Natural killer cell (primary cell): ENCODE measurements around the gene TLL1. TPM values are rescaled to one million over a fixed set of nuclear protein-coding genes. Genes with fewer than 3 reads are reported as not detected.

Experiments used
- ATAC-seq, 3 donors: fragments of 150-1000 bp in 2 of 3; fragments of 200-7000 bp in 1 of 3; cut with Tn5 transposase; 1 replicate in 1 of 3; 2 replicates in 2 of 3; pipeline ENCODE4 v1.10.0; 2021; ENCODE audit warnings: mild to moderate bottlenecking in 2 of 3, moderate library complexity in 2 of 3
- DNase-seq, 2 donors: peaks; one replicate each; pipeline versions ENCODE4 v3.0.0 to v3.0.0-alpha.2; 2013 to 2021; ENCODE audit warnings: mixed read lengths in 1 of 2
- H3K27ac ChIP-seq: one replicate; pipeline ENCODE4 v1.5.1; 2013; ENCODE audit warnings: mild to moderate bottlenecking, low read length
- H3K27me3 ChIP-seq: one replicate; pipeline ENCODE4 v1.6.1; 2013; ENCODE audit warnings: low read length; ENCODE audit not compliant: control insufficient read depth, insufficient read depth
- H3K36me3 ChIP-seq: one replicate; pipeline ENCODE4 v1.6.1; 2013; ENCODE audit warnings: low read length; ENCODE audit not compliant: control insufficient read depth, insufficient read depth
- H3K4me1 ChIP-seq: one replicate; pipeline ENCODE4 v1.6.1; 2013; ENCODE audit warnings: low read length; ENCODE audit not compliant: control insufficient read depth, insufficient read depth
- H3K4me3 ChIP-seq: one replicate; pipeline ENCODE4 v1.5.1; 2013; ENCODE audit warnings: low read length
- H3K9me3 ChIP-seq: one replicate; pipeline ENCODE4 v1.6.1; 2013; ENCODE audit warnings: low read length; ENCODE audit not compliant: control insufficient read depth, insufficient read depth
- H3K27ac Mint-ChIP-seq, 2 donors: one replicate each; pipeline ENCODE4 v1.8.0; 2022; ENCODE audit warnings: mild to moderate bottlenecking in 2 of 2, mixed read lengths in 2 of 2, moderate library complexity in 1 of 2
- H3K27me3 Mint-ChIP-seq, 2 donors: one replicate each; pipeline ENCODE4 v1.8.0; 2022; ENCODE audit warnings: low read depth in 2 of 2, mixed read lengths in 2 of 2
- H3K36me3 Mint-ChIP-seq: one replicate; pipeline ENCODE4 v1.8.0; 2022; ENCODE audit warnings: mixed read lengths
- H3K4me1 Mint-ChIP-seq, 2 donors: one replicate each; pipeline ENCODE4 v1.8.0; 2022; ENCODE audit warnings: mixed read lengths in 2 of 2
- H3K4me3 Mint-ChIP-seq: one replicate; pipeline ENCODE4 v1.8.0; 2022; ENCODE audit warnings: mild to moderate bottlenecking, moderate library complexity, mixed read lengths
- H3K9me3 Mint-ChIP-seq, 2 donors: one replicate each; pipeline ENCODE4 v1.8.0; 2022; ENCODE audit warnings: mixed read lengths in 2 of 2
- WGBS: methylation state at CpG from one replicate; pipeline ENCODE4 v1.1.7; 2013; ENCODE audit warnings: missing lambda C conversion rate; ENCODE audit not compliant: insufficient coverage; 5-methylcytosine and 5-hydroxymethylcytosine counted together
- intact Hi-C: fragments of 100-400 bp; cut with micrococcal nuclease; formaldehyde crosslinking; loops from one replicate; pipeline ENCODE4 v1.14.2; 2022
- total RNA-seq, 4 donors: library from RNA; stranded (reverse); fragments of 120-200 nt in 1 of 4; gene quantifications; one replicate each; pipeline versions ENCODE4 v1.2.3 to v1.2.4, GENCODE V29; 2013 to 2022
- TF ChIP-seq, protein P1 (sequence below): fragments of 200-600 bp; IDR thresholded peaks from one replicate; pipeline ENCODE4 v1.8.0; 2022; ENCODE audit warnings: antibody characterized with exemption

The TLL1 gene
- total RNA-seq, 3 donors from 2014 or later (not counting 1 experiment from before 2014, with no cell fraction given), result not detected

DNA sequence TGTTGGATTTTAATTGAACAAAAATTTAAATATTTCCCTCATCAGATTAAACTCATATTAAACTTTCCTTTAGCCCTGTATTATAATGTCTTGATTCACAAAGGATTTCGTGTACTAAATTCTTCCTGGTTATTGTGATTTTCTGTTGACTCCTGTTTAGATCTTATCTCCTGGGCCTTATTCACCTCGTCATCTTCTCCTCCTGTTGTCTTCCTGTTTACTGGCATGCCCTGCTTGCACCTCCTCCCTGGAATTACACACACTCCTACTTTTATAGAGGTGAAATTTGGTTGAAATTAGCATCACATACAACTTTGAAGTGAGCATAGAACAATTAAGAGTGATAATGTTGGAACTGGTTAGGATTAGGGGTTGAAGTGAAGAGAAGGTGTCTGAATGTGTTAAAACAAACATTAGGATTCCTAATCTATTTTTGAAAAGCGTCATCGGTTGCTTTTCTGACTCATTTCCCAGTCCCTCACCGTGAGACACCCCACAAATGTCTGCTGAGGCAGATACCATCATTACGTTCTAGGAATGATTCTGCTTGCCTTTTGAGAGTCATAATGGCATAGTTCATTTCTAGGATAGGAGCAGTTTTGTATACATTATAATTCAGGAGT, 32.5 kb downstream of the TLL1 start:
- Mint-ChIP-seq H3K4me3 (no peak overlapping the region), H3K36me3 (no peaks in the 10 kb centered on the region), H3K27ac (no peak overlapping the region), H3K27me3 (no peaks in the 10 kb centered on the region), H3K4me1 (no peaks in the 10 kb centered on the region), H3K9me3 (peaks cover 10 to 11% of the 10 kb centered on the region in 2 donors)
- no peak overlapping the region for H3K4me3 ChIP-seq
- DNase-seq (no peak), ATAC-seq (no peak)
- no peak overlapping the region for H3K27ac ChIP-seq
- no peaks in the 10 kb centered on the region for H3K27me3 ChIP-seq
- TF ChIP-seq, protein P1, sequence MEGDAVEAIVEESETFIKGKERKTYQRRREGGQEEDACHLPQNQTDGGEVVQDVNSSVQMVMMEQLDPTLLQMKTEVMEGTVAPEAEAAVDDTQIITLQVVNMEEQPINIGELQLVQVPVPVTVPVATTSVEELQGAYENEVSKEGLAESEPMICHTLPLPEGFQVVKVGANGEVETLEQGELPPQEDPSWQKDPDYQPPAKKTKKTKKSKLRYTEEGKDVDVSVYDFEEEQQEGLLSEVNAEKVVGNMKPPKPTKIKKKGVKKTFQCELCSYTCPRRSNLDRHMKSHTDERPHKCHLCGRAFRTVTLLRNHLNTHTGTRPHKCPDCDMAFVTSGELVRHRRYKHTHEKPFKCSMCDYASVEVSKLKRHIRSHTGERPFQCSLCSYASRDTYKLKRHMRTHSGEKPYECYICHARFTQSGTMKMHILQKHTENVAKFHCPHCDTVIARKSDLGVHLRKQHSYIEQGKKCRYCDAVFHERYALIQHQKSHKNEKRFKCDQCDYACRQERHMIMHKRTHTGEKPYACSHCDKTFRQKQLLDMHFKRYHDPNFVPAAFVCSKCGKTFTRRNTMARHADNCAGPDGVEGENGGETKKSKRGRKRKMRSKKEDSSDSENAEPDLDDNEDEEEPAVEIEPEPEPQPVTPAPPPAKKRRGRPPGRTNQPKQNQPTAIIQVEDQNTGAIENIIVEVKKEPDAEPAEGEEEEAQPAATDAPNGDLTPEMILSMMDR, result no peak
- intact Hi-C loops, result no loop called here
- 75% methylated on average over 5 of the region's 6 CpGs for WGBS
- H3K36me3 ChIP-seq, result no peaks in the 10 kb centered on the region
- no peaks in the 10 kb centered on the region for H3K9me3 ChIP-seq
- no peaks in the 10 kb centered on the region for H3K4me1 ChIP-seq

DNA sequence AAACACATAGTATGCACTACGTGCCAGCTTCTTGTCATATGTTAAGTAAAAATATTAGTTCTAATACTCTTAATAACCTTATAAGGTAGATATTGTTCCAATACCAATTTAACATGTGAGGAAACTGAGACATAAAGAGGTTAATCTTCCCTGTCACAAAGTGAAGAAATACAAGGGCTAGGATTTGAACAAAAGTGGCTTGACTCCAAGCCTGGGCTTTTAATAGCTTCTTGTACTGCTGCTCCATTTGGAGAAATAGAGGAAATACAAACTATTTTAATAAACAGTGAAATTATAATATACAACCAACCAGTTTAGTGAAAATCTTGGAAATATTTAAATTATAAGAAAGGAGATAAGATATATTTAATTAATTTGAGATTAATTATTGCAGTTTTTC, 33.2 kb downstream of the TLL1 start:
- Histone ChIP-seq H3K9me3 (no peaks in the 10 kb centered on the region), H3K4me1 (no peaks in the 10 kb centered on the region), H3K27me3 (no peaks in the 10 kb centered on the region), H3K36me3 (no peaks in the 10 kb centered on the region), H3K27ac (no peak overlapping the region), H3K4me3 (no peak overlapping the region)
- H3K36me3 Mint-ChIP-seq, result no peaks in the 10 kb centered on the region
- TF ChIP-seq, protein P1, result no peak
- DNase-seq (no peak), ATAC-seq (no peak)
- H3K9me3 Mint-ChIP-seq, result peaks cover 9 to 13% of the 10 kb centered on the region in 2 donors
- no peak overlapping the region for H3K4me3 Mint-ChIP-seq
- WGBS, result no CpG with 5 or more reads among the region's 1 CpG
- no peaks in the 10 kb centered on the region for H3K27me3 Mint-ChIP-seq
- intact Hi-C loops, result no loop called here
- H3K27ac Mint-ChIP-seq, result no peak overlapping the region
- H3K4me1 Mint-ChIP-seq, result no peaks in the 10 kb centered on the region

GRCh38 chr4:165909947-165910346, 36.9 kb downstream of the TLL1 start:
- H3K36me3 Mint-ChIP-seq, result no peaks in the 10 kb centered on the region
- Histone ChIP-seq H3K9me3 (peaks cover 3% of the 10 kb centered on the region), H3K4me3 (no peak overlapping the region), H3K27ac (no peak overlapping the region), H3K4me1 (no peaks in the 10 kb centered on the region), H3K27me3 (no peaks in the 10 kb centered on the region), H3K36me3 (no peaks in the 10 kb centered on the region)
- H3K4me3 Mint-ChIP-seq, result no peak overlapping the region
- no peak for DNase-seq
- intact Hi-C loops, result no loop called here
- no peak for ATAC-seq
- no peaks in the 10 kb centered on the region for H3K27me3 Mint-ChIP-seq
- TF ChIP-seq, protein P1, result no peak
- peaks cover 14 to 15% of the 10 kb centered on the region in 2 donors for H3K9me3 Mint-ChIP-seq
- WGBS, result 98% methylated on average over 2 of the region's 2 CpGs
- no peak overlapping the region for H3K27ac Mint-ChIP-seq
- H3K4me1 Mint-ChIP-seq, result no peaks in the 10 kb centered on the region

DNA sequence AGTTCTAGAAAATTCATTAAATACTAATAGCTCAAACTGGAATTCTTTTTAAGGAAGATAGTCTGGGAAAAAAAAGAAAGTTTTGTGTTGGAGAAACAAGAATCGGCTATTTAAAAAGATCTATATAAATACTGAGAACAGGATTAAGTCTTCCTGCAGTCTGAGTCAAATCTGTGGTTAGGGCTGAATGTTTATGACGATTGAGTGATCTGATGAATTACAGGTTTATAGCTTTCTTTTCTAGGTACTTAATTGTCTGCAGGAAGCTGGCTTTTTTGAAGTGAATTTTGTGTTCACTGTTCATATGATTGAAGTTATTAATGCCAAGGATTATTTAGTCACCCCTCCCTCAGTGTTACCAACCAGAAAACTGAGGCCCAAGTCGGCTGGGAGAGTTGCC, 42.2 kb downstream of the TLL1 start:
- H3K4me3 ChIP-seq, result no peak overlapping the region
- H3K4me3 Mint-ChIP-seq, result no peak overlapping the region
- H3K27ac Mint-ChIP-seq, result no peak overlapping the region
- H3K27me3 ChIP-seq, result no peaks in the 10 kb centered on the region
- 67% methylated on average over 2 of the region's 3 CpGs for WGBS
- peaks cover 3% of the 10 kb centered on the region for H3K9me3 ChIP-seq
- no peaks in the 10 kb centered on the region for H3K27me3 Mint-ChIP-seq
- TF ChIP-seq, protein P1, result no peak
- no peak for DNase-seq
- H3K36me3 Mint-ChIP-seq, result no peaks in the 10 kb centered on the region
- H3K9me3 Mint-ChIP-seq, result peaks cover 6 to 7% of the 10 kb centered on the region in 2 donors
- no peaks in the 10 kb centered on the region for H3K4me1 ChIP-seq
- no peak for ATAC-seq
- no peaks in the 10 kb centered on the region for H3K4me1 Mint-ChIP-seq
- no peak overlapping the region for H3K27ac ChIP-seq
- no peaks in the 10 kb centered on the region for H3K36me3 ChIP-seq
- intact Hi-C loops, result no loop called here
